ENCODE measurements around the gene SPAG16.

DNA sequence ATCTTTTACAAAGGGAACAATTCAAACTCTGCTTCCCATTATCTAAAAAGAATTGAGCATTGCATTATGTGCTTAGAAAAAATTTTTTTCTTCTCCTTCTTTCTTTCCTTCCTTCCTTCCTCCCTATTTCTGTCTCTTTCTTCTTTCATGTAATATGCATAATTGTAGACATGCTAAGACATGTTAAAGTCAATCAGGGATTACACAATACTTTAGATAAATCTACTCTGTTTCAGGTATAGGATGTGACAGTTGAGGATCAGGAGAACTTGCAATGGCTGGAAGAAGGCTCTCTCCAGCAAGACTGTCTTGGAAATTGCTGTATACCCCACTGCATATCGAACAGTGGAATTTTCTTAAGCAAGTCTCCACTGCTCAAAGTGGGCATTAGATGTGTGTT is 9.0 kb upstream of the SPAG16 start:
- TF ChIP-seq POLR2A (IDR thresholded peaks at IDR 0.05), result no peak
- TF ChIP-seq, protein P1, sequence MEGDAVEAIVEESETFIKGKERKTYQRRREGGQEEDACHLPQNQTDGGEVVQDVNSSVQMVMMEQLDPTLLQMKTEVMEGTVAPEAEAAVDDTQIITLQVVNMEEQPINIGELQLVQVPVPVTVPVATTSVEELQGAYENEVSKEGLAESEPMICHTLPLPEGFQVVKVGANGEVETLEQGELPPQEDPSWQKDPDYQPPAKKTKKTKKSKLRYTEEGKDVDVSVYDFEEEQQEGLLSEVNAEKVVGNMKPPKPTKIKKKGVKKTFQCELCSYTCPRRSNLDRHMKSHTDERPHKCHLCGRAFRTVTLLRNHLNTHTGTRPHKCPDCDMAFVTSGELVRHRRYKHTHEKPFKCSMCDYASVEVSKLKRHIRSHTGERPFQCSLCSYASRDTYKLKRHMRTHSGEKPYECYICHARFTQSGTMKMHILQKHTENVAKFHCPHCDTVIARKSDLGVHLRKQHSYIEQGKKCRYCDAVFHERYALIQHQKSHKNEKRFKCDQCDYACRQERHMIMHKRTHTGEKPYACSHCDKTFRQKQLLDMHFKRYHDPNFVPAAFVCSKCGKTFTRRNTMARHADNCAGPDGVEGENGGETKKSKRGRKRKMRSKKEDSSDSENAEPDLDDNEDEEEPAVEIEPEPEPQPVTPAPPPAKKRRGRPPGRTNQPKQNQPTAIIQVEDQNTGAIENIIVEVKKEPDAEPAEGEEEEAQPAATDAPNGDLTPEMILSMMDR (IDR thresholded peaks at IDR 0.05 in 4 of 5, conservative IDR thresholded peaks at IDR 0.05 in 1 of 5), result no peak
